H1 (cell line): ENCODE results near the gene KCNE3. TPM values are rescaled to one million over a fixed set of nuclear protein-coding genes. Genes with fewer than 3 reads are reported as not detected.

Source experiments
- CTCF ChIA-PET: fragments of 300-600 bp; sonication (Branson Sonifier 250); formaldehyde crosslinking; loops from one replicate; lab custom pipeline; 2021; ENCODE audit not compliant: partially characterized antibody; lab: Charles Lee
- POLR2A ChIA-PET: fragments of 300-600 bp; sonication (Branson Sonifier 250); formaldehyde crosslinking; loops from one replicate; lab custom pipeline; 2021; ENCODE audit warnings: inconsistent platforms; ENCODE audit not compliant: partially characterized antibody; lab: Charles Lee
- DNase-seq, 2 experiments: peaks; one replicate each; pipeline versions ENCODE4 v3.0.0 to v3.0.0-alpha.2; 2010 to 2022; ENCODE audit warnings: low spot score in 2 of 2, low read depth in 1 of 2, mixed read lengths in 1 of 2
- FAIRE-seq: peaks from 2 replicates; lab custom pipeline; 2011; peaks lifted over from hg19 to GRCh38; lab: Jason Lieb, UNC
- H2AFZ ChIP-seq: 2 replicates; pipeline ENCODE4 v1.8.1; 2012; ENCODE audit warnings: low read length, inconsistent platforms
- H2AK5ac ChIP-seq: 2 replicates; pipeline ENCODE4 v1.6.1; 2013; ENCODE audit warnings: low read depth, low read length
- H2BK120ac ChIP-seq: replicated peaks from 2 replicates; pipeline ENCODE3; 2013; ENCODE audit warnings: low read depth, low read length, inconsistent platforms
- H2BK12ac ChIP-seq: 2 replicates; pipeline ENCODE4 v1.6.1; 2013; ENCODE audit warnings: low read depth, low read length
- H2BK15ac ChIP-seq: 2 replicates; pipeline ENCODE4 v1.6.1; 2013; ENCODE audit warnings: low read length
- H2BK20ac ChIP-seq: 2 replicates; pipeline ENCODE4 v1.6.1; 2013; ENCODE audit warnings: low read length
- H2BK5ac ChIP-seq: 2 replicates; pipeline ENCODE4 v1.6.1; 2013; ENCODE audit warnings: low read depth, low read length
- H3K14ac ChIP-seq: 2 replicates; pipeline ENCODE4 v1.6.1; 2013; ENCODE audit warnings: inconsistent platforms; ENCODE audit not compliant: insufficient read length
- H3K18ac ChIP-seq: 2 replicates; pipeline ENCODE4 v1.6.1; 2013; ENCODE audit warnings: low read length; ENCODE audit errors: extremely low read depth
- H3K23ac ChIP-seq: 2 replicates; pipeline ENCODE4 v1.6.1; 2013; ENCODE audit warnings: inconsistent platforms; ENCODE audit not compliant: insufficient read length
- H3K23me2 ChIP-seq: 2 replicates; pipeline ENCODE4 v1.6.1; 2013; ENCODE audit warnings: low read depth, low read length
- H3K27ac ChIP-seq: 2 replicates; pipeline ENCODE4 v1.6.1; 2011; ENCODE audit warnings: low read depth, low read length, inconsistent platforms
- H3K27me3 ChIP-seq, 4 experiments: replicated peaks in 1 of 4; 1 replicate in 1 of 4; 2 replicates in 3 of 4; pipeline versions ENCODE4 v1.6.1 to v1.8.1; 2011 to 2013; ENCODE audit warnings: low read length in 3 of 4, mild to moderate bottlenecking in 3 of 4, inconsistent platforms in 2 of 4, mixed read lengths in 2 of 4, moderate library complexity in 1 of 4; ENCODE audit not compliant: control insufficient read depth in 3 of 4, insufficient read depth in 3 of 4; ENCODE audit errors: extremely low read depth in 1 of 4
- H3K36me3 ChIP-seq, 4 experiments: 2 replicates each; pipeline versions ENCODE4 v1.6.1 to v1.8.1; 2011 to 2013; ENCODE audit warnings: mild to moderate bottlenecking in 4 of 4, low read length in 3 of 4, moderate library complexity in 2 of 4, control low read depth in 1 of 4, inconsistent platforms in 1 of 4; ENCODE audit not compliant: insufficient read depth in 4 of 4, control insufficient read depth in 2 of 4
- H3K4ac ChIP-seq: replicated peaks from 2 replicates; pipeline ENCODE3; 2013; ENCODE audit warnings: low read length, low read depth, mixed read lengths, inconsistent platforms; ENCODE audit not compliant: insufficient read length
- H3K4me1 ChIP-seq, 4 experiments: replicated peaks in 1 of 4; 1 replicate in 1 of 4; 2 replicates in 3 of 4; pipeline versions ENCODE4 v1.6.1 to v1.8.1; 2011 to 2013; ENCODE audit warnings: low read length in 3 of 4, inconsistent platforms in 2 of 4, mixed read lengths in 1 of 4; ENCODE audit not compliant: insufficient read depth in 4 of 4, control insufficient read depth in 3 of 4
- H3K4me2 ChIP-seq, 2 experiments: 2 replicates each; pipeline versions ENCODE4 v1.6.1 to v1.8.1; 2011 to 2013; ENCODE audit warnings: low read depth in 2 of 2, low read length in 2 of 2, control low read depth in 1 of 2, inconsistent platforms in 1 of 2, mild to moderate bottlenecking in 1 of 2; ENCODE audit not compliant: insufficient read depth in 1 of 2
- H3K4me3 ChIP-seq, 4 experiments: fragments of 200-600, 300-600 bp in 1 of 4; sonication (generic), shearing (Covaris generic), sonication (Bioruptor Twin) in 1 of 4; 2 replicates each; pipeline versions ENCODE4 v1.5.1 to v1.8.1; 2011 to 2016; ENCODE audit warnings: low read length in 4 of 4, low read depth in 3 of 4, control low read depth in 2 of 4, inconsistent platforms in 2 of 4, mild to moderate bottlenecking in 2 of 4, mixed read lengths in 1 of 4, moderate library complexity in 1 of 4; ENCODE audit not compliant: insufficient read depth in 2 of 4; ENCODE audit errors: extremely low read depth in 1 of 4
- H3K56ac ChIP-seq: replicated peaks from 2 replicates; pipeline ENCODE3; 2013; ENCODE audit warnings: low read depth, mild to moderate bottlenecking, mixed read lengths, low read length, inconsistent platforms; ENCODE audit not compliant: insufficient read length
- H3K79me1 ChIP-seq: 2 replicates; pipeline ENCODE4 v1.6.1; 2013; ENCODE audit warnings: low read depth, low read length, control low read depth
- H3K79me2 ChIP-seq, 2 experiments: 2 replicates each; pipeline versions ENCODE4 v1.6.1 to v1.8.1; 2012 to 2013; ENCODE audit warnings: low read length in 2 of 2, mild to moderate bottlenecking in 2 of 2, inconsistent platforms in 1 of 2; ENCODE audit not compliant: insufficient read depth in 2 of 2, control insufficient read depth in 1 of 2
- H3K9ac ChIP-seq, 4 experiments: replicated peaks in 1 of 4; 1 replicate in 1 of 4; 2 replicates in 3 of 4; pipeline versions ENCODE4 v1.6.1 to v1.8.1; 2011 to 2013; ENCODE audit warnings: low read depth in 3 of 4, low read length in 3 of 4, control low read depth in 2 of 4, mild to moderate bottlenecking in 2 of 4, moderate library complexity in 2 of 4, inconsistent platforms in 1 of 4; ENCODE audit errors: extremely low read depth in 1 of 4
- H3K9me3 ChIP-seq, 2 experiments: 2 replicates each; pipeline versions ENCODE4 v1.6.1 to v1.8.1; 2012 to 2013; ENCODE audit warnings: mild to moderate bottlenecking in 2 of 2, moderate library complexity in 2 of 2, control low read depth in 1 of 2, inconsistent platforms in 1 of 2, low read depth in 1 of 2, low read length in 1 of 2, mixed read lengths in 1 of 2; ENCODE audit not compliant: insufficient read depth in 2 of 2
- H4K20me1 ChIP-seq, 2 experiments: replicated peaks in 1 of 2; 2 replicates each; pipeline versions ENCODE3 to v1.8.1; 2011 to 2013; ENCODE audit warnings: inconsistent platforms in 2 of 2, low read length in 2 of 2, mild to moderate bottlenecking in 1 of 2; ENCODE audit not compliant: insufficient read depth in 2 of 2, control insufficient read depth in 1 of 2
- H4K5ac ChIP-seq: 2 replicates; pipeline ENCODE4 v1.6.1; 2013; ENCODE audit warnings: low read length, low read depth, mixed read lengths, inconsistent platforms; ENCODE audit not compliant: insufficient read length
- H4K8ac ChIP-seq: 2 replicates; pipeline ENCODE4 v1.8.0; 2013; ENCODE audit warnings: mild to moderate bottlenecking, moderate library complexity, low read length, inconsistent platforms; ENCODE audit not compliant: insufficient read depth; ENCODE audit errors: extremely low read depth
- H4K91ac ChIP-seq: replicated peaks from 2 replicates; pipeline ENCODE3; 2013; ENCODE audit warnings: low read length, mixed read lengths, inconsistent platforms; ENCODE audit not compliant: insufficient read length
- BACH1 ChIP-seq: IDR thresholded peaks from 2 replicates; pipeline ENCODE4 v1.6.1; 2012; ENCODE audit warnings: low read length, improper control_type of control experiment
- CHD2 ChIP-seq: IDR thresholded peaks from 2 replicates; pipeline ENCODE4 v1.6.1; 2012; ENCODE audit warnings: low read length, improper control_type of control experiment
- E2F6 ChIP-seq: IDR thresholded peaks from 2 replicates; pipeline ENCODE4 v1.6.1; 2012; ENCODE audit warnings: inconsistent platforms
- KDM4A ChIP-seq: IDR thresholded peaks from one replicate; pipeline ENCODE4 v1.7.1; 2012; ENCODE audit warnings: low read depth, mild to moderate bottlenecking, moderate library complexity, low read length, inconsistent platforms; ENCODE audit not compliant: severe bottlenecking
- RNF2 ChIP-seq: fragments of 200-900, 300-1000 bp; sonication (generic); IDR thresholded peaks from 2 replicates; pipeline ENCODE4 v1.7.1; 2016; ENCODE audit warnings: borderline replicate concordance, low read depth, mild to moderate bottlenecking, antibody characterized with exemption, low read length; ENCODE audit not compliant: poor library complexity, severe bottlenecking; ENCODE audit errors: missing control alignments
- SIX5 ChIP-seq: IDR thresholded peaks from 2 replicates; pipeline ENCODE4 v1.6.1; 2011; ENCODE audit warnings: mild to moderate bottlenecking, low read depth, low read length
- TEAD4 ChIP-seq: IDR thresholded peaks from 2 replicates; pipeline ENCODE4 v1.6.1; 2012; ENCODE audit warnings: low read depth, low read length, inconsistent platforms, mixed read lengths
- WGBS, 2 experiments: shearing (Covaris generic) in 1 of 2; methylation state at CpG; one replicate each; pipeline versions ENCODE4 v1.1.6 to v1.1.7; 2013 to 2015; ENCODE audit warnings: low lambda C conversion rate in 2 of 2, mixed read lengths in 2 of 2, inconsistent platforms in 1 of 2, low coverage in 1 of 2, missing lambda C conversion rate in 1 of 2; ENCODE audit not compliant: insufficient replicate concordance in 2 of 2, insufficient coverage in 1 of 2, insufficient read length in 1 of 2; ENCODE audit errors: extremely low coverage in 1 of 2, missing lambda C conversion rate in 1 of 2; 5-methylcytosine and 5-hydroxymethylcytosine counted together
- polyA plus RNA-seq, 7 experiments: library from polyadenylated mRNA; depleted of rRNA in 3 of 7; stranded (reverse) in 5 of 7; unstranded in 2 of 7; fragments of >200 nt in 5 of 7; fragments of 200-250 nt in 2 of 7; gene quantifications; 1 replicate in 5 of 7; 2 replicates in 1 of 7; 4 replicates in 1 of 7; pipeline versions ENCODE4 v1.2.1 to v1.2.3, GENCODE V29; 2011 to 2013; ENCODE audit warnings: missing spikeins in 2 of 7, mixed read lengths in 2 of 7
- total RNA-seq: library from RNA; stranded (reverse); fragmentation: NEBNext Ultra II Directional; extraction: Animal tissue kit (Norgen Biotek cat#: 25700); gene quantifications from 2 replicates; pipeline ENCODE4 v1.2.1, GENCODE V29; 2021
- TF ChIP-seq, protein P1 (sequence below): IDR thresholded peaks from 2 replicates; pipeline ENCODE4 v1.6.1; 2012; ENCODE audit warnings: low read length, inconsistent platforms

Gene KCNE3
- total and polyA plus RNA-seq, 2 of the 8 experiments (the other 6 are each of a cell fraction or from before 2014, with no cell fraction given) = 1.9 to 3.5 TPM

GRCh38 chr11:74452366-74452765 is 15.0 kb downstream of the KCNE3 start:
- Histone ChIP-seq H2BK12ac (no peak overlapping the region), H3K14ac (no peak overlapping the region), H3K56ac (no peak overlapping the region), H3K23ac (no peak overlapping the region), H4K20me1 (no peaks in the 10 kb centered on the region), H3K79me2 (no peaks in the 10 kb centered on the region), H2BK20ac (no peak overlapping the region), H3K27ac (no peak overlapping the region), H2AFZ (no peak overlapping the region), H3K36me3 (no peaks in the 10 kb centered on the region), H3K9me3 (no peaks in the 10 kb centered on the region), H3K9ac (no peak overlapping the region), H3K27me3 (no peaks in the 10 kb centered on the region), H2AK5ac (no peak overlapping the region), H4K5ac (no peak overlapping the region), H3K79me1 (no peaks in the 10 kb centered on the region), H4K91ac (no peak overlapping the region), H3K4me3 (no peak overlapping the region), H3K18ac (no peak overlapping the region), H3K23me2 (no peaks in the 10 kb centered on the region), H2BK120ac (no peak overlapping the region), H3K4me2 (no peak overlapping the region), H4K8ac (no peak overlapping the region), H3K4me1 (peaks cover 0 to 2% (median 0%) of the 10 kb centered on the region in 4 experiments; a peak in 1 of 7 replicates), H2BK5ac (no peak overlapping the region), H3K4ac (no peak overlapping the region), H2BK15ac (no peak overlapping the region)
- 76% methylated on average over 3 of the region's 3 CpGs; no CpG with 5 or more reads in 1 of the 2 experiments for WGBS, 2 experiments
- DNase-seq = no peak
- TF ChIP-seq KDM4A = no peak
- no peak for TF ChIP-seq RNF2
- TF ChIP-seq BACH1 = no peak
- TF ChIP-seq SIX5 = no peak
- no peak for TF ChIP-seq CHD2
- no peak for TF ChIP-seq E2F6
- TF ChIP-seq TEAD4 = no peak
- TF ChIP-seq, protein P1, sequence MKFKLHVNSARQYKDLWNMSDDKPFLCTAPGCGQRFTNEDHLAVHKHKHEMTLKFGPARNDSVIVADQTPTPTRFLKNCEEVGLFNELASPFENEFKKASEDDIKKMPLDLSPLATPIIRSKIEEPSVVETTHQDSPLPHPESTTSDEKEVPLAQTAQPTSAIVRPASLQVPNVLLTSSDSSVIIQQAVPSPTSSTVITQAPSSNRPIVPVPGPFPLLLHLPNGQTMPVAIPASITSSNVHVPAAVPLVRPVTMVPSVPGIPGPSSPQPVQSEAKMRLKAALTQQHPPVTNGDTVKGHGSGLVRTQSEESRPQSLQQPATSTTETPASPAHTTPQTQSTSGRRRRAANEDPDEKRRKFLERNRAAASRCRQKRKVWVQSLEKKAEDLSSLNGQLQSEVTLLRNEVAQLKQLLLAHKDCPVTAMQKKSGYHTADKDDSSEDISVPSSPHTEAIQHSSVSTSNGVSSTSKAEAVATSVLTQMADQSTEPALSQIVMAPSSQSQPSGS = no peak
- FAIRE-seq = no peak
- CTCF ChIA-PET = interaction anchor here (0.7 to 8.6 kb wide), 26 partner anchors 8 to 197 kb away, joined by 3 to 291 read pairs (median 4); partner anchors contain the start of gene LIPT2
- POLR2A ChIA-PET = interaction anchor here (1.0 to 2.0 kb wide), 4 partner anchors 41 to 140 kb away, joined by 3 to 8 read pairs (median 4); partner anchors contain the start of genes LIPT2 and POLD3
